Epithelial cell of proximal tubule (primary cell): Measurements from ENCODE around the gene COL4A2. TPM values are rescaled to one million over a fixed set of nuclear protein-coding genes. Genes with fewer than 3 reads are reported as not detected.

Source experiments
- DNase-seq: peaks from one replicate; pipeline ENCODE4 v3.0.0-alpha.2; 2011; ENCODE audit warnings: low read depth
- H3K4me3 ChIP-seq: 2 replicates; pipeline ENCODE4 v1.5.1; 2011; ENCODE audit warnings: low read depth, mild to moderate bottlenecking, low read length
- CTCF ChIP-seq: conservative IDR thresholded peaks from 2 replicates; pipeline ENCODE4 v1.5.1; 2012; ENCODE audit warnings: low read depth, mild to moderate bottlenecking, low read length
- total RNA-seq: library from RNA; depleted of rRNA; stranded (reverse); fragments of >200 nt; gene quantifications from 2 replicates; pipeline ENCODE4 v1.2.3, GENCODE V29; 2015

The COL4A2 gene
- total RNA-seq, 1 donor from 2014 or later: 728 TPM

GRCh38 chr13:110354123-110354627 lies 47.1 kb downstream of the COL4A2 start:
- no peak overlapping the region for H3K4me3 ChIP-seq
- no peak for DNase-seq
- TF ChIP-seq CTCF: no peak

GRCh38 chr13:110354715-110355473 lies 47.8 kb downstream of the COL4A2 start:
- no peak overlapping the region for H3K4me3 ChIP-seq
- no peak for TF ChIP-seq CTCF

DNA sequence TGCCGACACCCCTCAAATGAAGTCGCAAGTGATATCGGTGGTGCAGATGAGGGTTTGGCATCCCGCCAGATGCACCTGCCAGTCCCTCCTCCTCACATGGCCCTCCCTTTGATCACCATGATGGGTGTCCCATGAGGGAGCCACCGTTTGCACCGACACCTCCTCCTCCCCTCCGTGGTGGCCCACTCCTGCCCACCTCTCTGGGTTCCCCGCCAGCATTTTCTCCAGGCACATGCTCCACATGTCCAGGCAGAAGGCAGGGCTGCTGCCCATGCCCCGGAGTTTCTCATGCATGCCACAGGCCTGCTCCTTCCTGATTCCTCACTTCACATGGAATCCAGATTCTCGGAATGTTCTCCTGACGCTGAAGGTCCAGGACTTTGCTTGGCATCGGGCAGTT lies 49.3 kb downstream of the COL4A2 start:
- H3K4me3 ChIP-seq: no peak overlapping the region
- no peak for DNase-seq

More at GRCh38 chr13:110354715-110355473, 47.8 kb downstream of the COL4A2 start:
- no peak for DNase-seq

DNA sequence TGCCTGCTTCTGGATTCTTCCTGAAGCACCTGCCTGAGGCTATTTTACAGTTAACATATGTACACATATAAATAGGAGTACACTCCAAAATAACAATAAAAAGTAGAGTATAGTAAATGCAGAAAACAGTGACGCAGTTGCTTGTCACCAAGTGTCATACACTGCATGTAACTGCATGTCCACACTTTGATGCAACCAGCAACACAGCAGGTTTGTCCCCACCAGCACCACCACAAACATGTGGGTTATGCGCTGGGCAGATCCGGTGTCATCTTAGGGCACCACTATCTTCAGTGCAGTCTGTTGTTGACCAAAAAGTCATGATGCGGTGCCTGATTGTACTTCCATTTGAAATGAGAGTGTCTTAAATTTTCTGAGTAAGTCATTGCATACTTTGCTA lies 51.3 kb downstream of the COL4A2 start:
- no peak for TF ChIP-seq CTCF
- no peak for DNase-seq
- no peak overlapping the region for H3K4me3 ChIP-seq

More for the DNA sequence above, 49.3 kb downstream of the COL4A2 start:
- no peak for TF ChIP-seq CTCF

- DNase-seq: no peak
- TF ChIP-seq CTCF: no peak
- H3K4me3 ChIP-seq: no peak overlapping the region
Measured at GRCh38 chr13:110359840-110360301, 52.8 kb downstream of the COL4A2 start.

- DNase-seq: no peak
- no peak for TF ChIP-seq CTCF
- H3K4me3 ChIP-seq: no peak overlapping the region
Measured at GRCh38 chr13:110360598-110360997, 53.5 kb downstream of the COL4A2 start.
